ENCODE data around the gene PCDHB2. TPM values are rescaled to one million over a fixed set of nuclear protein-coding genes. Genes with fewer than 3 reads are reported as not detected.
"Not testable (repeated sequence)": the region's sequence is repeated elsewhere in the genome, so short reads cannot be mapped to it uniquely, and the experiment has no call there.

PCDHB2 gene
- total RNA-seq, result 1.8 TPM

- DNase-seq (ENCODE audit: low spot score), result no peak
These were observed at the start of gene PCDHB2 for GRCh38 chr5:141094481-141095262. PCDHB2 (plus strand) TSS chr5:141094615; CDS start chr5:141094791, 176 bp downstream.

DNA sequence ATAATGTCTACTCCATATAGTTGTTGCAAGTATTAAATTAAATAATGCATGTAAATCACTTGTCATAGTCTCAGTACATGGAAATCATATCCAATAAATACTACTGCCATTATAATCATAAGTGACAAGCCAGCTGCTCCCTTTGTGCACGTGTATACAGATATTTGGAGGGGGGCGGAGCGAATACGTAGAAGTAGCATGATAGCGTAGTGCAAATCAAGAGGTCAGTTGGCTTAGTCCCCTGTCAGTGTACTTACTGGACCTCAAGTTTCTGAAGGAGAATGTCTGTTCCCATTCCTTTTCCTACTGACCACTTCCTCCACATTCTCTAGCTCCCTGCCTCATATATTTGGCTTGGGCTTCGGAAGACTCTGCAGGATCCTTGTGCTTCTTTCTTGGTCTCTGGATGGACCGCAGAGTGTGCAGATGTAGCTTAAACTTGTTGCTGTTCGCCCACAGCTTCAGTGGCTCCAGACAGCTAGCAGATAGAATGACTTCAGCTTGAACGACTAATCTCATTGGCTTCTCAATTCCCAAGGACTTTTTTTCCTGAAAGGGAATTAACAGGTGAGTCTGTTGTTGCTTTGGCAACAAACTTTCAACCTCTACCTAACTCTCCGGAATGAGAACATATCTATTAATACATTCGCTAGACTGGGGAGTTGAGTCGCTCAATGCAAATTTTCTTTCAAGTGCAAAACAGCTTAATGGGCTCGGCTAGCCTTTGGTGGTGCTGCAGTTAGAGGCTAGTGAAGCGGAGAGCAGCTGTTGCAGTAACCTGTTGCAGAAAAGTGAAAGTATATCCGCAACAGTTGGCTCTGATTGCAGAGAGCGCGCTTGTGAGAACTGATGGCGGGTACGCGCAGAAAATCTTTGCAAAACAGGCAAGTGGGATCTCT lies 43.5 kb upstream of the PCDHB2 start, which contains the start of gene PCDHB1:
PCDHB1 (plus strand) TSS at position 753 of the 899 bp plus-strand sequence; CDS start at position 850, 97 bp downstream.
- DNase-seq (ENCODE audit: low spot score), result no peak

DNA sequence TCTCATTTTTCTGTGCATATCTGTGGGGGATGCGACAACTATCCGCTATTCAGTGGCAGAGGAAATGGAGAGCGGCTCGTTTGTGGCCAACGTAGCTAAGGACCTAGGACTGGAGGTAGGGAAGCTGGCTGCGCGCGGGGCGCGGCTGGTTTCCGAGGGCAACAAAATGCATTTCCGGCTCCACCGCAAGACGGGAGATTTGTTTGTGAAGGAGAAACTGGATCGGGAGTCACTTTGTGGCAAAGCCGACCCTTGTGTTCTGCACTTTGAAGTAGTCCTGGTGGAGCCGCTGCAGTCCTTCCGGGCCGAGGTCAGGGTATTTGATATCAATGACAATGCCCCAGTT lies 42.9 kb upstream of the PCDHB2 start:
- no peak for DNase-seq (ENCODE audit: low spot score)

- no peak for DNase-seq (ENCODE audit: low spot score)
These were observed 16.6 kb upstream of the PCDHB2 start for GRCh38 chr5:141077826-141078225.

GRCh38 chr5:141082228-141082627 lies 12.2 kb upstream of the PCDHB2 start:
- DNase-seq (ENCODE audit: low spot score), result no peak

DNA sequence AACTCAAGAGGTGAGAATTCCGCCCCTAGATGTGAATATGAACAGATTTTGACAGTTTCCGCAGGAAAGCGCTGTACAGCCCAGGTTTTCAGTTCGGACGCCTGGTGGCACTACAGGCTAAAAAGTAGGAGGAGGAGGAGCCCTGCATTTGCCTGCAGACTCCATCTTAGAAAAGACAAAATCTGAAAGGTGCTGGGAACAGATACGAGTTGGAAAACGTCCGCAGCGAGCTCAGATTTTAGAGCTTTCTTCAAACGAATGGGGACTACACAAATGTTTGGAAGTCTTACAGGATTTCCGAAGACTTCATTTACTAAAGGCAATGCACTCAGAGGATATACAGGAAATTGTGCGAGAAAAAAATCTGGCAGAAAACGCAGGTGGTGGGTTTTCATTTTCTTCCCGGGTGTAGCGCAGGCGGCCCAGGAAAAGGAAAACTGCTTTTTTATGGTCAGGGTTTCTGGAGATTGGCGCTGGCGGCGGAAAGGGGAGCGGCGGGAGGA lies 9.9 kb upstream of the PCDHB2 start:
- peak; percentile 49 for DNase-seq (ENCODE audit: low spot score)

DNA sequence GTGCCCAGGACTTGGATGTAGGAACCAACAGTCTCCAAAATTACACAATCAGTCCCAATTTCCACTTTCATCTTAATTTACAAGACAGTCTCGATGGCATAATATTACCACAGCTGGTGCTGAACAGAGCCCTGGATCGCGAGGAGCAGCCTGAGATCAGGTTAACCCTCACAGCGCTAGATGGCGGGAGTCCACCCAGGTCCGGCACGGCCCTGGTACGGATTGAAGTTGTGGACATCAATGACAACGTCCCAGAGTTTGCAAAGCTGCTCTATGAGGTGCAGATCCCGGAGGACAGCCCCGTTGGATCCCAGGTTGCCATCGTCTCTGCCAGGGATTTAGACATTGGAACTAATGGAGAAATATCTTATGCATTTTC lies 837 bp downstream of the PCDHB2 start:
- no peak for DNase-seq (ENCODE audit: low spot score)

DNA sequence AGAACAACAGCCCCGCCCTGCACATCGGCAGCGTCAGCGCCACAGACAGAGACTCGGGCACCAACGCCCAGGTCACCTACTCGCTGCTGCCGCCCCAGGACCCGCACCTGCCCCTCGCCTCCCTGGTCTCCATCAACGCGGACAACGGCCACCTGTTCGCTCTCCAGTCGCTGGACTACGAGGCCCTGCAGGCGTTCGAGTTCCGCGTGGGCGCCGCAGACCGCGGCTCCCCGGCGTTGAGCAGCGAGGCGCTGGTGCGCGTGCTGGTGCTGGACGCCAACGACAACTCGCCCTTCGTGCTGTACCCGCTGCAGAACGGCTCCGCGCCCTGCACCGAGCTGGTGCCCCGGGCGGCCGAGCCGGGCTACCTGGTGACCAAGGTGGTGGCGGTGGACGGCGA lies 1.8 kb downstream of the PCDHB2 start:
- DNase-seq (ENCODE audit: low spot score), result not testable (repeated sequence)

GRCh38 chr5:141096586-141096985 lies 2.2 kb downstream of the PCDHB2 start:
- DNase-seq (ENCODE audit: low spot score), result not testable (repeated sequence)

- no peak for DNase-seq (ENCODE audit: low spot score)
These were observed 5.9 kb downstream of the PCDHB2 start, which contains the start of gene PCDHB3 for GRCh38 chr5:141100243-141100805. PCDHB3 (plus strand) TSS chr5:141100473; CDS start chr5:141100650, 177 bp downstream.

DNA sequence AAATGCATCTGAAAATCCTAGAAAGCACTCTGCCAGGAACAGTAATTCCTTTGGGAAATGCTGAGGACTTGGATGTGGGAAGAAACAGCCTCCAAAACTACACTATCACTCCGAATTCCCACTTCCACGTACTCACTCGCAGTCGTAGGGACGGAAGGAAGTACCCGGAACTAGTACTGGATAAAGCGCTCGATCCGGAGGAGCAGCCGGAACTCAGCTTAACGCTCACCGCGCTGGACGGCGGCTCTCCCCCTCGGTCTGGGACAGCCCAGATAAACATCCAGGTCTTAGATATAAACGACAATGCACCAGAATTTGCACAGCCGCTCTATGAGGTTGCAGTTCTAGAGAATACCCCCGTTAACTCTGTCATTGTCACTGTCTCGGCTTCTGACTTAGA lies 6.6 kb downstream of the PCDHB2 start:
- no peak for DNase-seq (ENCODE audit: low spot score)

- DNase-seq (ENCODE audit: low spot score), result not testable (repeated sequence)
These were observed 7.7 kb downstream of the PCDHB2 start for GRCh38 chr5:141102070-141102469.

- not testable (repeated sequence) for DNase-seq (ENCODE audit: low spot score)
These were observed 8.1 kb downstream of the PCDHB2 start for GRCh38 chr5:141102471-141102870.

- DNase-seq (ENCODE audit: low spot score), result no peak
These were observed 10.9 kb downstream of the PCDHB2 start for GRCh38 chr5:141105350-141105749.

DNA sequence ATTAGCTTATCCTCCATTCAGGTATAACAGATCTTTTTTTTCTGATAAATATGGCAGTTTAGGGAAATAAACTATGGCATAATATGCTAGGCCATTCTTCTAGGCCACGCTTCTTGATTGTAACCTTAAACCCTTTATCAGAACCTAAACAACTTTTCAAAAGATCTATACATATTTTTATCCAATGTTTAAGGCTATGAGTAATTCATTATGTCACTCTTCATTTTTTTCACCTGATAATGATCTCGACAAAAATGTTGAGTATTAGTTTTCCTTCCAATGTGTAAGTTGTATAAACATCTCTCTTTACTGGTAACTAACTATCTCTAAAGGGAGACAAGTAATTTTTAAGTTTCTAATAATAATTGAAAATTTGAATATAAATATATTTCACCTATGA lies 24.8 kb downstream of the PCDHB2 start:
- DNase-seq (ENCODE audit: low spot score), result no peak

GRCh38 chr5:141121563-141121962 lies 27.1 kb downstream of the PCDHB2 start, which contains the start of gene PCDHB4:
PCDHB4 (plus strand) TSS chr5:141121818; CDS start chr5:141121999, 181 bp downstream.
- DNase-seq (ENCODE audit: low spot score), result no peak

- DNase-seq (ENCODE audit: low spot score), result no peak
These were observed 27.6 kb downstream of the PCDHB2 start for GRCh38 chr5:141121985-141122384.

DNA sequence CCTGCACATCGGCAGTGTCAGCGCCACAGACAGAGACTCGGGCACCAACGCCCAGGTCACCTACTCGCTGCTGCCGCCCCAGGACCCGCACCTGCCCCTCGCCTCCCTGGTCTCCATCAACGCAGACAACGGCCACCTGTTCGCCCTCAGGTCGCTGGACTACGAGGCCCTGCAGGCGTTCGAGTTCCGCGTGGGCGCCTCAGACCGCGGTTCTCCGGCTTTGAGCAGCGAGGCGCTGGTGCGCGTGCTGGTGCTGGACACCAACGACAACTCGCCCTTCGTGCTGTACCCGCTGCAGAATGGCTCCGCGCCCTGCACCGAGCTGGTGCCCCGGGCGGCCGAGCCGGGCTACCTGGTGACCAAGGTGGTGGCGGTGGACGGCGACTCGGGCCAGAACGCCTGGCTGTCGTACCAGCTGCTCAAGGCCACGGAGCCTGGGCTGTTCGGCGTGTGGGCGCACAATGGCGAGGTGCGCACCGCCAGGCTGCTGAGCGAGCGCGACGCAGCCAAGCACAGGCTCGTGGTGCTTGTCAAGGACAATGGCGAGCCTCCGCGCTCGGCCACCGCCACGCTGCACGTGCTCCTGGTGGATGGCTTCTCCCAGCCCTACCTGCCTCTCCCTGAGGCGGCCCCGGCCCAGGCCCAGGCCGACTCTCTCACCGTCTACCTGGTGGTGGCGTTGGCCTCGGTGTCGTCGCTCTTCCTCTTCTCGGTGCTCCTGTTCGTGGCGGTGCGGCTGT lies 29.2 kb downstream of the PCDHB2 start:
- DNase-seq (ENCODE audit: low spot score), result not testable (repeated sequence)

GRCh38 chr5:141127305-141127704 lies 32.9 kb downstream of the PCDHB2 start:
- DNase-seq (ENCODE audit: low spot score), result no peak

DNA sequence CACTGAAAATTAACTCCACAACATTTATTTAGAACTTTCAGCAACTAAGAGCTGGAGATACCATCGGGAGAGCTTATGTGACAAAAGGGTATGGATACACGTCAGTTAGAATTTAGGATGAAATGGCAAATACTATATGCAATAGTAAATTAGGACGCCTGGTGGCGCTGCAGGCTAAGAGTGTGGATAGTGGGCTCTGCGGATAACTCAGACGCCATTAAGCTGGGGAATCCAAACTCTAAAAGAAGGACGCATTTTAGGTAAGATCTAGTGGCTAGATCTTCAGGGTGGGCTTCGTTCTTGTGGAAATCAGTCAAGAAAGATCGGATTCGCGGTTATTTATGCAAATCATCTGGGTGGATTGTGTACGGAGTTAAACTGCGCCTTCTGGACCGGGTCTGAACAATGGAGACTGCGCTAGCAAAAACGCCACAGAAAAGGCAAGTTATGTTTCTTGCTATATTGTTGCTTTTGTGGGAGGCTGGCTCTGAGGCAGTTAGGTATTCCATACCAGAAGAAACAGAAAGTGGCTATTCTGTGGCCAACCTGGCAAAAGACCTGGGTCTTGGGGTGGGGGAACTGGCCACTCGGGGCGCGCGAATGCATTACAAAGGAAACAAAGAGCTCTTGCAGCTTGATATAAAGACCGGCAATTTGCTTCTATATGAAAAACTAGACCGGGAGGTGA lies 40.8 kb downstream of the PCDHB2 start, which contains the start of gene PCDHB5:
PCDHB5 (plus strand) TSS at position 177 of the 688 bp plus-strand sequence; CDS start at position 406, 229 bp downstream.
- no peak for DNase-seq (ENCODE audit: low spot score)

Data from ureter (tissue), 1 donor.